Daoy (cell line): ENCODE measurements around the gene EFCAB7. TPM values are rescaled to one million over a fixed set of nuclear protein-coding genes. Genes with fewer than 3 reads are reported as not detected.

Experiments
- DNase-seq: peaks from one replicate; pipeline ENCODE4 v3.0.0-alpha.2; 2015; ENCODE audit warnings: low read depth
- total RNA-seq: library from RNA; depleted of rRNA; stranded (reverse); fragments of >200 nt; shearing (Covaris generic); gene quantifications from 2 replicates; pipeline ENCODE4 v1.2.3, GENCODE V29; 2014; rRNA removed

The EFCAB7 gene
- total RNA-seq, 1 experiment from 2014 or later = 14.5 TPM

GRCh38 chr1:63602629-63603028 lies 79.3 kb downstream of the EFCAB7 start:
- no peak for DNase-seq

- no peak for DNase-seq
These were observed 80.5 kb downstream of the EFCAB7 start for GRCh38 chr1:63603810-63604209.

- no peak for DNase-seq
These were observed 84.0 kb downstream of the EFCAB7 start for GRCh38 chr1:63607322-63607721.

- DNase-seq = peak; percentile 13
These were observed 87.9 kb downstream of the EFCAB7 start for GRCh38 chr1:63611231-63611630.

- DNase-seq = no peak
These were observed 89.2 kb downstream of the EFCAB7 start for GRCh38 chr1:63612564-63612963.

GRCh38 chr1:63612971-63613370 lies 89.6 kb downstream of the EFCAB7 start:
- no peak for DNase-seq

- DNase-seq = peak; percentile 72
These were observed 92.6 kb downstream of the EFCAB7 start for GRCh38 chr1:63615768-63616420.

- no peak for DNase-seq
These were observed 94.1 kb downstream of the EFCAB7 start for GRCh38 chr1:63617450-63617849.

GRCh38 chr1:63618011-63618410 lies 94.7 kb downstream of the EFCAB7 start:
- DNase-seq = no peak

- no peak for DNase-seq
These were observed 96.2 kb downstream of the EFCAB7 start for GRCh38 chr1:63619558-63619957.

- DNase-seq = no peak
These were observed 97.3 kb downstream of the EFCAB7 start for GRCh38 chr1:63620671-63621070.

GRCh38 chr1:63621075-63621474 lies 97.8 kb downstream of the EFCAB7 start:
- DNase-seq = no peak

- no peak for DNase-seq
These were observed 98.4 kb downstream of the EFCAB7 start for GRCh38 chr1:63621698-63622097.

Other genes with a start within 250 kb of the EFCAB7 start
- 0.12 and 3.4 TPM in 2 replicates for gene FOXD3, start 201.0 kb upstream of the EFCAB7 start, total RNA-seq
- 15.8 and 19.9 TPM in 2 replicates for gene ALG6, start 155.9 kb upstream of the EFCAB7 start, total RNA-seq
- gene ITGB3BP, start 300 bp upstream of the EFCAB7 start, total RNA-seq = 42.0 and 53.9 TPM in 2 replicates
- 37.9 and 41.1 TPM in 2 replicates for gene PGM1, start 69.9 kb downstream of the EFCAB7 start, total RNA-seq